IPS-18c (cell line): ENCODE data around the gene MTRR.
"Not testable (repeated sequence)": the region's sequence is repeated elsewhere in the genome, so short reads cannot be mapped to it uniquely, and the experiment has no call there.

ENCODE experiments used
- H3K4me3 ChIP-seq: 2 replicates; pipeline ENCODE4 v1.7.0; 2013; ENCODE audit warnings: low read depth, mild to moderate bottlenecking, low read length, moderate library complexity; ENCODE audit not compliant: insufficient read depth
- H3K9me3 ChIP-seq: one replicate; pipeline ENCODE4 v1.6.1; 2013; ENCODE audit warnings: mild to moderate bottlenecking, low read length, moderate library complexity; ENCODE audit not compliant: control insufficient read depth, insufficient read depth

The MTRR gene

DNA sequence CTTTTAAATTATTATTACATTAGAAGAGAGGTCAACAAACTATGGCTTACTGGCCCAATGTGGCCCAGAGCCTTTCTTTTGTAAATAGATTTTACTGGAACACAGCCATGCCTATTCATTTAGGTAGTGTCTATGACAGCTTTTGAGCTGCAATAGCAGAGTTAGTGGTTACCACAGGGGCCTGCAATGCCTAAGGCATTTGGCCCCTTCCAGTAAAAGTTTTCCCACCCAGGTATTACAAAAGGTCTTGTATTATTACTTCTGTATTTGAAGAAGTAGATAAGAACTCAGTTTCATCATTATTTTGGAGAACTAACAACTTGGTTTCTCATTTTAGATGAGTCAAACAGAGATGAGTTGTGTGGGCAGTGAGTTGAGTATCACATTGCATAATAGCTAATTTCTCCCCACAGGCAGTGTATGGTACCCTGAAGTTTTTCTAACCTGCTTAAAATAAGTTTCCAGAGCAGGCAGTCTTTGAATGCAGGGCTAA, 9.5 kb downstream of the MTRR start:
- Histone ChIP-seq H3K9me3 (no peaks in the 10 kb centered on the region), H3K4me3 (no peak overlapping the region)

DNA sequence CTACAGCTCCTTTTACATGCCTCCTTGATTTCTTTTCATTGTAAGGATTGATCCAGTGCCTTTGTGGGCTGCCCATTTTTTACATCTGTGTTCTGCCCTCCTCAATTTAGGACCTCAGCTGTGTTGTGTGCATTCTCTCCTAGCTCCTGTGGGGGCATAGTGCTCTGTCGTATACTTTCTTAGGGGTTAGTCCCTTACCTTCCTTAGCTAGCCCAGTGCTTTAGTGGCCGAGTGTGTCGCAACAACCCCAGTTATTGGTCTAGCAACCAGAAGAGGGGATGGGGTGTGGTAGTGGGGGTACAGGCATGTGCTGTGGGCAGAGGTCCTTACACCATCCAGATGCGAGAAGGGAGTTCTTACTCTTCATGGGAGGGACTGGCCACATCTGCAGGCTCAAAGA, 12.1 kb downstream of the MTRR start:
- no peak overlapping the region for H3K4me3 ChIP-seq
- no peaks in the 10 kb centered on the region for H3K9me3 ChIP-seq

DNA sequence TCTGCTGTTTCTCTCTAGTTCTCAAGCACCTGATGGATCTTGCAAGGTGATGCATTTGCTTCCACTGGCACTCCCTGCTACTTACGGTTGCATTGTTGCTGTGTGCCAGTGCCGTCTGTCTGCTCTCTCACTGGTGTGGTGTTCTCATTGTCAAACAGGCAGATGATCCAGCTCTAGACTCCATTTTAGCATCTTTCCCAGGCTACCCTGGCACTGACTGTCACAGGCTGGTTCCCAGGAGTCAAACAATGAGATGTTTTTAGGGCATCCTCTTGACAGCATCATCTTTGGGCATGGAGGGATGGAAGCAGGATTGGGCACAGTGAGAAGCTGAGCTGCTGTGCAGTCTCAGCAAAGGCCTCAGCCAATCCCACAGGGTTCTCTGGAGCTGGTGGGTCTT, 12.9 kb downstream of the MTRR start:
- no peak overlapping the region for H3K4me3 ChIP-seq
- no peaks in the 10 kb centered on the region for H3K9me3 ChIP-seq

DNA sequence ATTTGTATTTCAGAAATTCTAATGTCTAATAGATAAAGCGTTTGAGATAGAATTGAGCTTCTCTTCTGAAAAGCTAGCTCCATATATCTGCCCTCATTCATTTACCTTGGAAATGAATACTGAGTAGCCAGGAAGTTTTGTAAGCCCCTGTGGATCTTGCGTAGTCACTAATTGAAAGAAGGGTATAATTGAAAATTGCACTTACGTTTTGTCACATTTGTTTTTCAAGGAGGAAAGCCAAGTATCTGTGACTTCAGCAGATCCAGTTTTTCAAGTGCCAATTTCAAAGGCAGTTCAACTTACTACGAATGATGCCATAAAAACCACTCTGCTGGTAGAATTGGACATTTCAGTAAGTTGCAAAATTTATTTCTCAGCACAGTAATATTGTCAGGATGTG, 14.0 kb downstream of the MTRR start:
- Histone ChIP-seq H3K4me3 (no peak overlapping the region), H3K9me3 (no peaks in the 10 kb centered on the region)

DNA sequence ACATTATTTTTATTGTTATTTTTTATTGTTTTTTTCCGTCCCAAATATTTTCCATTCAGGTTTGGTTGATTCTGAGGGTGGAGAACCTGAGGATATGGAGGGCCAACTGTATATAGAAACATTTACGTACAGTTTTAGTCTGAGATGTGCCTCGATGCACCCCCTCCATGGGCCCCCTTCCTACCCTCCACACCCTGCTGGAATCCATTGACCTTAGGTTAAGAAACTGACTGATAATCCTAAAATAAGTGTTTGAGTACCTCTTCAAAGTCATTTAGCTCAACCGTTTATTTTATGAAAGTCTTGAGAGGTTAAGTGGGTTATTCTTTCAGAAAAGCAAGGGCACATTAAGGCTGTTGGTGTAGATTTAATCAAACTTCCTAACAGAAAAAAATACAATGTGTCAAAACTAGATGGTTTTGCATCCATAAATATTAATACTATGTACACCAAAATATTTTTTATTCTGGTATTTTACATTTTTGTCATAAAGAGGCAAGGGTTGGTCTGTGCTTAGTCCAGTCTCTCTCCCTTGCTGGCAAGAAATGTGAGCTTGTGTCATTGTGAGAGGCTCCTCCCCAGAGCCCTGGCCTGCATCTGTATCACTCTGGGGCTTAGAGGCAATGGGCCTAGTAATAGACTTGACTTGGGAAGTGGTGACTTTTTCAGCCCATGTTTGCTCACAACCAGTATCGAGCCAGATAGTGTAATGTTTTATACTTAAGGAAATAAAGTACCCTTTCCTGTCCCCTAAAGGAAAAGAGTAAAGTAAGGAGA, 15.7 kb downstream of the MTRR start:
- no peak overlapping the region for H3K4me3 ChIP-seq
- H3K9me3 ChIP-seq, result no peaks in the 10 kb centered on the region

DNA sequence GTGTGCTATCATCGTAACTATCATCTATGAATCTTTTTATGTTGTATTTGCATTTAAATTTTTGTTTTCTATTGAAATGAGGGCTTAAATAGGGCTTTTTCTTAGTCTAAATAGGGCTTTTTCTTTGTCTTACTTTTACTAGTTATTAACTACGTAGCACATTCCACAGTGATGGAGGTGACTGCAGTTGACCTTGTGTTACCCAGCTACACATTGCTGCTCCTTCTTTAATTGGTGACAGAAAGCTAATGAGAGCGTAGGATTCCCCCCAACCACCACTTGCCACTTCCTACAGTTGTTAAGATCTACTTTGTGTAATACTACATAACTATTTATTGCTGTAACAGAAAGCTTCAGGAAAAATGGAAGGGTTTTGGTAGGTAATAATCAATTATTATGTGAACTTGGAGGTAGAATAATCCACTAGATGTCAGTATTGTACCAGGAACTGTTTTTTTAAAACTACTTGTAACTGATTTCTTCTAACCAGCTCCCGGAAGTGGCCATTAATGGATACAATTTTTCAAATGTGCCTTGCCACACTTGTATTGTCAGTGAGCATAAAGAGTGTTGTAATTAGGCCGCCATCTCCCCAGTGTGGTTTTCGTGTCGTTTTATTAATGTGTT, 18.0 kb downstream of the MTRR start:
- no peaks in the 10 kb centered on the region for H3K9me3 ChIP-seq
- H3K4me3 ChIP-seq, result no peak overlapping the region

DNA sequence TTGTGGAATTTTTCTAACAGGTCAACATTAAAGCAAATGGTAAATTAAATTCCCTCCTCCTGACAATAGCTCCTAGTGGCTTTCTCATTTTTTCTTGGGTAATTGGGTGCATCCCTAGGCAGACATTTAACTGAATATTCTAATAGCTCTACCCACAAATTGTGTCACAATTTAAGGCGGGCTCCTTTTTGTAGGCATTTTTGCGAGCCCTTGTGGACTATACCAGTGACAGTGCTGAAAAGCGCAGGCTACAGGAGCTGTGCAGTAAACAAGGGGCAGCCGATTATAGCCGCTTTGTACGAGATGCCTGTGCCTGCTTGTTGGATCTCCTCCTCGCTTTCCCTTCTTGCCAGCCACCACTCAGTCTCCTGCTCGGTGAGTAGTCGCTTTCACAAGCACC, 20.0 kb downstream of the MTRR start:
- no peaks in the 10 kb centered on the region for H3K9me3 ChIP-seq
- H3K4me3 ChIP-seq, result no peak overlapping the region

DNA sequence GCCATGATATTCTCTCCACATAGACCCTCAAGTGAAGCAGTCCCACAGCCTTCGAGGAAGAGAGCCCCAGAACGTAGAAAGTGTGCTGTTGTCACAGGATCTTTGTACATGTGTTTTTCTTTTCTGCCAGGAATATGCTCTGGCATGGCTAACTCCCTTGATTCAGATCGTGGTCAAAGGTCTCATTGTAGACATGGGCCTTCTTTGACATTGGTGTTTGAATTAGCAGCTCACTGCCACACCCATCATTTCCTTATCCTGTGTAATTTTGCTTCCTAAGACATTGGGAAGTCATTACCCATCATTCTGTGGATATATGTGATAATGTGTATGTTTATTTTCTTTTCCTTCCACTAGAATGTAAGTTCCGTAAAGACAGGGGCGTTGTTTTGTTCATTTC, 25.5 kb downstream of the MTRR start:
- H3K9me3 ChIP-seq, result no peaks in the 10 kb centered on the region
- H3K4me3 ChIP-seq, result no peak overlapping the region

DNA sequence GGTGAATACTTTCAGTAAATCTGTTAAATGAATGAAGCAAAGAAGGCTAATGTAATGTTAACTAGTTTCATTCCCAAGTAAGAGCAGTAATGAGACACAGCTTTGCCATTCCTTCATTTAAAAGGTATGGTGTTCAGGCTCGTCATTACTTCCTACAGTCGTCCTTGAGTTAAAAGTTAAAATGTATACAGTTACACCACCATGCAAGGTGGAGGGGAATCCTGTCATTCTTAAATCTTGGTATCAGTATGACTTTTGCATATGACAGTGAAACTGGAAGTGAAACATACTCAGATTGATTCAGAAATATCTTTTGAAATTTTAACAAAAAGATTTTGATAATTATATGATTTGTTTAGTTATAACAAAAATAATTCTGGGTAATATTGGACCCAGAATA, 25.9 kb downstream of the MTRR start:
- Histone ChIP-seq H3K4me3 (no peak overlapping the region), H3K9me3 (no peaks in the 10 kb centered on the region)

DNA sequence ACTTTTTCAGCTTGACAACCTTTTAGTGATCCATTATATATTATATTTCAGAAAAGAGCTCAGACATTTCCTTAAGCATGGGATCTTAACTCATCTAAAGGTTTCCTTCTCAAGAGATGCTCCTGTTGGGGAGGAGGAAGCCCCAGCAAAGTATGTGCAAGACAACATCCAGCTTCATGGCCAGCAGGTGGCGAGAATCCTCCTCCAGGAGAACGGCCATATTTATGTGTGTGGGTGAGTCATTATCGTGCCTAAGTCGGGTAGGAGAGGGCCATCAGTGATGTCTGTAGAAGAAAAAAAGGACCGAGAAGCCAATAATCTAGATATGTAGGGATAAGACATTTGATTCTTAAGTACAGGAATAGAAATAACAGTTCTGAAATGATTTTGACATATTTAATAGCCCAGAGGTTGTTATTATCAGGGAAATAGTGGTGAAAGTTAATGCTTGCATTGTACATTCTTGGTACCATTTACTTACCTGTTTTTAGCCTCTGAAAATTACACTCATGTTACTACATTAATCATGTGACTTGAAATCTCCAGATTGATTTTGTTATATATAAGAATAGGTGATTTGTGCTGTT, 28.2 kb downstream of the MTRR start:
- no peaks in the 10 kb centered on the region for H3K9me3 ChIP-seq
- no peak overlapping the region for H3K4me3 ChIP-seq

DNA sequence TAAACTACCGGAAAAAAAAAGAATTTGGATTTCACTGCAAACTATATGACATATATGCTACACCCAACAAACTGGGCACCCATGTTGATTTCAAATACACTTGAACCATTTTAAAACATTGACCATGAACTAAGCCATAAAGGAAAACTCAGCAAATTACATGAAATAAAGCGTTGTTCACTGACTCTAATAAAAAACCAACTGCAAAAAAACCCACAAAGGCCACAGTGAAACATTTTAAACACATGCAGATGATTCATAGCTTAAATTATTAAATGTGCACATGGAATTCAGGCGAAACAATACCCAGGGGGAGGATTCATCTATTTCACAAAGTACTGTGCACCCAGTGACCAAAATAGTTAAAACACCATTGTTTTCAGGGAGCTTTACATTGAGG, 33.3 kb downstream of the MTRR start:
- Histone ChIP-seq H3K9me3 (no peaks in the 10 kb centered on the region), H3K4me3 (no peak overlapping the region)

DNA sequence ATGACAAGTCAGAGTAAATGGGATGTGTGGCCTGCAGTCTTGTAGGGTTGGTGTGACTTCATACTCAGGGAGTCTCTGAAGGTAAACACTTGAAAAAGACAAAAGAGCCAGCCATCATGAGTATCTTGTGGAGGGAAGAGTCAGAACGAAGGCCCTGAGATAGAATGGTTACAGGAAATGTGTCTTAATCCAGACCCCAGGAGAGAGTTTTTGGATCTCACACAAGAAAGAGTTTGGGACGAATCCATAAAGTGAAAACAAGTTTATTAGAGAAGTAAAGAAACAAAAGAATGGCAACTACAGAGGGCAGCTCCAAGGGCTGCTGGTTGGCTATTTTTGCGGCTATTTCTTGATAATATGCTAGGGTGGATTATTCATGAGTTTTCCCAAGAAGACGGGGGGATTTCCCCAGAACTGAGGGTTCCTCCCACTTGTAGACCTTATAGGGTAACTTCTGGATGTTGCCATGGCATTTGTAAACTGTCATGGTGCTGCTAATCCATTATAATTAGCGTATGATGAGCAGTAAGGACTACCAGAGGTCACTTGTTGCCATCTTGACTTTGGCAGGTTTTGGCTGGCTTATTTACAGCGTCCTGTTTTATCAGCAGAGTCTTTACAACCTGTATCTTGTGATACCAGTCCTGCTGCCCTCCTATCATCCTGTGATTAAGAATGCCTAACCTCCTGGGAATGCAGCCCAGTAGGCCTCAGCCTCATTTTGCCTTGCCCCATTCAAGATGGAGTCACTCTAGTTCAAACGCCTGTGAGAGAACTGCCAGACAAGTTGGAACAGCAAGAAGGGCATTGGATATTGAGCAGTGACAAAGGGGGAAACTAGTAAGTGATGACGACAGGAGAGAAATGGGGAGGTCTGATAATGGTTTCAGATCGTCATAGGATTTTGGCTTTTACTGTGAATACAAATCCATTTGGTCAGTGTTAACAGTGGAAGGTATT, 34.0 kb downstream of the MTRR start:
- Histone ChIP-seq H3K4me3 (no peak overlapping the region), H3K9me3 (no peaks in the 10 kb centered on the region)

DNA sequence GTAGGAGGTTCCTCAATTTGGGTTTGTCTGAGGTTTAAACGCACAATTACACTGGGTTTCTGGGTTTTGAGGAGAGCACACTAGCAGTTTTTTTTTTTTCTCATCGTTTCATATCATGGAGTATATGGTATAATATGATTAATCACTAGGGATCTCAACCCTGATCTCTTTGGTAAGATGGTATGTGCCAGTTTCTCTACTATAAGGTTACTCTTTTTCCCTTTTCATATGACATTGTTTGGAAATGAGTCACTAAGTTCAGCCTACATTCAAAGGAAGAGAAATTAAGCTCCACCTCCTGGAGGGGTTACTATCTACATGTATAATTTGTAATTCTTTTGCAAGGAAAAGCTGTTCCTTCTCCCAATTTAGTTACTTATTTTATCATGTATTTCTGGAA, 35.2 kb downstream of the MTRR start:
- Histone ChIP-seq H3K4me3 (no peak overlapping the region), H3K9me3 (no peaks in the 10 kb centered on the region)

DNA sequence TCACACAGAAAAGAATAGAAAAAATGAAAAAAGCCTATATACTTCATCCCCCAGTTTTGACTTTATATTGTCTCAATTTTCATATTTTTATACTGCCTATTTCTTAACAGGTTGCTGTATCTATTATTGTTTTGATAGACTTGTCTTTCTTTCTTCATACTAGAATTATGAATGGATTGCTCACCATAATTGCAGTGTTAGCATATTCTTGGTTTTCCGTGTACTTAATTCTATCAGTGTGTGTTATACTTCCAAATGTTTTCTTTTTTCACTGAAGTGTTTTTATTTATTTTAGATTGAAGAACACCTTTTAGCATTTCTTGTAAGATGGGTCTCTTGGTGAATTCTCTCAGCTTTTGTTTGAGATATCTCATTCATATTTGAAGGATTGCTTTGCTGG, 38.7 kb downstream of the MTRR start:
- Histone ChIP-seq H3K4me3 (no peak overlapping the region), H3K9me3 (peaks cover 2% of the 10 kb centered on the region)

DNA sequence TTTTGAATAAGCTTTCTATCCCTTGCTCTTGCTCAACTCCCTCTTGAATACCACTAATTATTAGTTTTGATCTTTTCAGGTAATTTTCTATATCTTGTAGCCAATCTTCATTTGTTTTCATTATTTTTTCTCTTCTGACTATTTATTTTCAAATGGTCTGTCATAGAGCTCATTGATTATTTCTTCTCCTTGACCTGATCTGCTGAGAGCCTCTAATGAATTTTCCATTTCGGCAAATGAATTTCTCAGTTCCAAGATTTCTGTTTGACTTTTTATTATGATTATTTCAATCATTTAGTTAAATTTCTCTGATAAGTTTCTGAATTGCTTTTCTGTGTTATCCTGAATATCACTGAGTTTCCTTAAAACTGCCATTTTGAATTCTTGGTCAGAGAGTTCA, 39.4 kb downstream of the MTRR start:
- Histone ChIP-seq H3K9me3 (peaks cover 4% of the 10 kb centered on the region), H3K4me3 (no peak overlapping the region)

DNA sequence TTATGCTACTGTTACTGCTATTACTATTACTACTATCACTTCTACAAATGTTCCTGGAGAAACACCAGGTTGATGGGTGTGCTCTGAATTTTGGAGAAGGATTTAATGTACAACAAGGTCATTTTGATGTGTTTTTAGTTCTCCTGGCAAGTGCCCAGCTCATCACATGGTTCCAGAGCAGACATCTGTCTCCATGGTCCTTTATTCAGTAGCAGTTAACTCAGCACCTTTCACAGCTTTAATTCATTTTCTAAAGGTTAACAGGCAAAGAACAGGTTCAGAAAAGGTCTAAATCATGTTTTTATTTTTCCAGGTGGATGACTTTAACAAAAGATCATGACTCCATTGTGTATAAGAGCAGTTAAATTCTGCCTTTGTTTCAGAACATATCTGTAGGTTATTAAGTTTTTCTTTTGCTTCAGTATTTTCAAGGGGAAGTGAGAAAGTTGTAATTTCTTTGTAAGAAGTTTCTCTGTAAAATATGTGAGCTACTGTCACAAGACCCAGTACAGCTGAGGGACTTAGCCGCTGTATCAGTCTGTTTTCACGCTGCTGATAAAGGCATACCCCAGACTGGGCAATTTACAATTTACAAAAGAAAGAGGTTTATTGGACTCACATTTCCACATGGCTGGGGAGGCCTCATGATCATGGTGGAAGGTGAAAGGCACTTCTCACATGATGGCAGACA, 41.9 kb downstream of the MTRR start:
- Histone ChIP-seq H3K9me3 (peaks cover 6% of the 10 kb centered on the region), H3K4me3 (no peak overlapping the region)

DNA sequence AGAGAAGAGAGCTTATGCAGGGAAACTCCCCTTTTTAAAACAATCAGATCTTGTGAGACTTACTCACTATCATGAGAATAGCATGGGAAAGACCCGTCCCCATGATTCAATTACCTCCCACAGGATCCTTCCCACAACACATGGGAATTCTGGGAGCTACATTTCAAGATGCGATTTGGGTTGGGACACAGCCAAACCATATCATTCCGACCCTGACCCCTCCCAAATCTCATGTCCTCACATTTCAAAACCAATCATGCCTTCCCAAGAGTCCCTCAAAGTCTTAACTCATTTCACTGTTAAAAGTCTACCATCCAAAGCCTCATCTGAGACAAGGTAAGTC, 42.5 kb downstream of the MTRR start:
- H3K9me3 ChIP-seq, H3K4me3 ChIP-seq: not testable (repeated sequence)
